Medulla oblongata (tissue), 1 donor: Measurements from ENCODE around the gene LMLN.
A peak's percentile ranks its signal among the peaks of the same experiment; 100 is the strongest.
"Not testable (repeated sequence)": the region's sequence is repeated elsewhere in the genome, so short reads cannot be mapped to it uniquely, and the experiment has no call there.

Experiments used
- DNase-seq: peaks from one replicate; pipeline ENCODE4 v3.0.0-alpha.2; 2015; ENCODE audit errors: extremely low spot score

Gene LMLN

DNA sequence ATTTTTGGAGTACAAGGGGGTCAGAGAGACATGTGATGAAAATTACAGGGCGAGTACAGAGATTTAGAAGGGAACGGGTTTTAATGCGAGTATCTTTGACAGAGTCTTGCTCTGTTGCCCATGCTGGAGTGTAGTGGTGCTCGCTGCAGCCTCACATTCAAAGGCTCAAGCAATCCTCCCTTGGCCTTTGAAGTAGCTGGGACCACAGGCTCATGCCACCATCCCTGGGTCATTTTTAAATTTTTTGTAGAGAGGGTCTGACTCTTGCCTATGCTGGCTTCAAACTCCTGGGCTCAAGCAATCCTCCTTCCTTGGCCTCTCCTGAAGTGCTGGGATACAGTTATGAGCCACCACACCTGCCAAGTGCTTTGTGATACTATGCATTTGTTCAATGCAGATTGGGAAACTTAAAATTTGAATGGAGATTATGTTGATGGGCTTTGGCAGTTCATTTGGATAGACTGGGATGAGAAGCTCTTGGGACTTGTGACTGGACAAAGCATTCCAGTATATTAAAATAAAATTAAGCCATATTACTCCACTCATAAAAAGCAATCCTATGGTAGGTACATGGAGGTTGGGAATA, 4.0 kb upstream of the LMLN start:
- no peak for DNase-seq

DNA sequence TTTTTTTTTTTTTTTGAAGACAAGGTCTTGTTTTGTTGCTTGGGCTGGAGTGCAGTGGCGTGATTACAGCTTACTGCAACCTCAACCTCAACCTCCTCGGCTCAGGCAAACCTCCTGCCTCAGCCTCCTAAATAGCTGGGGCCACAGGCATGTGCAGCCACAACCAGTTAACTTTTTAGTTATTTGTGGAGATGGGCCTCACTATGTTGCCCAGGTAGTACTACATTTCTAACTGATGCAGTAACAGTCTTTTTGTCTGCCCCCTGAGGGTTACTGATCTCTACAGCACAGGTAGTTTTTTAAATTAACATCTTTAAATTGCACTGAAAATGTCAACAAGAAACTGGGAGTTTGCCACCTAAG, 3.4 kb upstream of the LMLN start:
- DNase-seq = no peak

DNA sequence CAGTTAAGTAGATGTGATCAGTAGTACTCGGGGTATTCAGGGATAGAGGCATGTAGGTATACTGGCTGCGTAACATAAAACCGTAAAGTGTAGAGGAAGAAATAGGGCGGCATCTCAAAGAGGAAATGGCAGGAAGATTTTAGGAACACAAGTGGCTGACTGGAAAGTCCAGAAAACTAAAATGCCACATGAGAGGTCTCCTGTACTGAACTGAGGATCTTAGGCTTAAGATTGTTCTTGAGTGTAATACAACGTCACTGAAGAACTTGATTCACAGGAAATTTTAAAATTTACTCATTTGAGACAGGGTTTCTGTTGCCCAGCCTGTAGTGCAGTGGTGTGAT, 2.3 kb upstream of the LMLN start:
- DNase-seq = no peak

DNA sequence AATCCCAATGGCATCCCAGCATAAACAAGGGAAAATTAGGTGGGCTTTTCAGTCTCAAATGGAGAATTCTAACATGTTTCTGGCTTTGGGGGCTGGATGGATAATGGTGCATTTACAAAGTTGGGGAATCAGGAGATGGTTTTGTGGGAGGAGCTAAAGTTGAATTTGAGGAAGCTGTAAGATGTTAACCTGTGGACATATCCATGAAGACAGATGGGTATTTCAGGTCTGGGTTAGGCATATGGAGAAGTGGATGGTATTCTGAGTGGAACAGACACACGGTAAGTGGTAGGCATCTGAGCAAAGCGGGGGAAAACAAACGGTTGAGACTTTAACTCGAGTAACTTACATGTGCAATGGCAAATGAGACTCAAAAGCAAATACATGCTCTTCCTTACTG, 1.7 kb upstream of the LMLN start:
- no peak for DNase-seq

DNA sequence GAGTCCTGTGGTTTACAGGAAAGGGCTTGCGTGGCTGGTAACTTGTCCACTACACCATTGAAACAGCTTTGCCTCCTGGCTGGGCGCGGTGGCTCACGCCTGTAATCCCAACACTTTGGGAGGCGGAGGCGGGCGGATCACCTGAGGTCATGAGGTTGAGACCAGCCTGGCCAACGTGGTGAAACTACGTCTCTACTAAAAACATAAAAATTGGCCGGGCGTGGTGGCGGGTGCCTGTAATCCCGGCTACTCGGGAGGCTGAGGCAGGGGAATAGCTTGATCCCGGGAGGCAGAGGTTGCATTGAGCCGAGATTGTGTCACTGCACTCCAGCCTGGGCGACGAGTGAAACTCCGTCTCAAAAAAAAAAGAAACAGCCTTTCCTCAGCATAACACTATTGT, 1.2 kb upstream of the LMLN start:
- not testable (repeated sequence) for DNase-seq

DNA sequence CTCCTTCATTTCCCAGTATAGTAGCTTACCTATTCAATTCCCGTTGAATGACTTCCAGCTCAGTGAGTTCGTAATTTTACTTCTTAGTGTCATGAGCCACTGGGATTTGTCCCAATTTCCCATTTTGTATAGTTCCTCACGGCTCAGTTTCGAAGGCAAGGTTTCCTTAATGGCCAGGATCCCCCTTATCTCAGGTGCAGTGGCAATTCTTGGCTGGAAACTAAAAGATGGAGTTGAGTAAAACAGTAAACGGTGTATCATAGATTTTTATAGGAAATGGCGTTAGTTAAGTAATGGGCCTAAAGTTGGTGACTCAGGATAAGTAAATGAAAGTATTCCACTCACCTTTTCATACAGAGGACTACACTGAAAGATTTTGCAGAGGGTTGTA, 522 bp upstream of the LMLN start:
- DNase-seq = peak; percentile 33

DNA sequence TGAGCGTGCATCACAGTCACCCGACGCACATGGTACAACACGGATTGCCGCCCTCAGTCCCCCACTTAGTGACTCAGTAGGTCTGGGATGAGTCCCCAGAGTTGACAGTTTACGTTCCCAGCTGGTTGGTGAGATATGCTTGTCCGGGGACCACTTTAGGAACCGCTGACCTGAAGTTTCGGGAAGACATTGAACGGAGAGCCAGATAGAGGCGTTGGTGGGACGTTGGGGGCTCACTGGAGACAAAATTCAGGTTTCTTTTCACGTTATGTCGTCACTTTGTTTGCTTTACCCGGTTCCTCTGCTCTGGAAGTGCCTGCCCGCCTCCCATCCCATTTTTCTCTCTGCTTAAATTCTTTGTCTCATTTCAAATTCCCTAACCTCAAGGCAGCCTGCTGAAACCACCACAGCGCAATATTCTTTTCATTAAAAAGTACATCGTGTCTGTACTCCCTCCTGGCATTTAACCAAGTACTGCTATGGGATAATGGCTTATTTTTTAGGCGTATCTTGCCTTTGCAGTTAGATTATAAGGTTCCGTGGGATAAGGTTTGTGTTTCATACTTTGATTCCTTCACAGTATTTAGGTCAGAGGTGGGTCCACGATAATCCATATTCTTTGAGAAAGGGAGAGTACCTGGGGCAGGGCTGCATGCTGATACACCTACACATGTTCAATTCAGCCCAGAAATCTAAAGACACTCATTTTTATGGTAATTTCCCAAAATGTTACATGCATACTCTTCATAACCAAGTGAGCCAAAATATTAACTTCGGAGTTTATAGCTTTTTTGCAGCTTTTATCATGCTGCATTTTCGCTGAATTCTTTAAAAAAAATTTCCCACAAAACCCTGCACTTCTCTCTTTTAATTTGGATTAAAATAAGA, 921 bp downstream of the LMLN start:
- DNase-seq = no peak

DNA sequence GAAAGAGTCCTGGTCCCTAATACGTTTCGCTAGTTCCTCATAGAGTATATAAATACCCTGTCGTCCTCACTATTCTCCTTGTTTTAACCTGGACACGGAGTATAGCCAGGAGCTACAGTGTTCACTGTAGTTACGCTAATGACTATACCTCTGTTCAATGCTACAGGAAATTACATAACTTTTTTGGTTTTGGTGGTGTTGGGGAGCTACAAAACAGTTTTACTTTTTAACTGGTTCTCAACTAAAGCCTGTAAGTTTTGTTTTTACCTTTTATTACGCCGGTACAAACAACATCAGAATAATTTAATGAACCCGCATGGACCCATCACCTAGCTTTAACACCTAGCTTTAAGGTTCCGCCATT, 1.5 kb downstream of the LMLN start:
- no peak for DNase-seq

DNA sequence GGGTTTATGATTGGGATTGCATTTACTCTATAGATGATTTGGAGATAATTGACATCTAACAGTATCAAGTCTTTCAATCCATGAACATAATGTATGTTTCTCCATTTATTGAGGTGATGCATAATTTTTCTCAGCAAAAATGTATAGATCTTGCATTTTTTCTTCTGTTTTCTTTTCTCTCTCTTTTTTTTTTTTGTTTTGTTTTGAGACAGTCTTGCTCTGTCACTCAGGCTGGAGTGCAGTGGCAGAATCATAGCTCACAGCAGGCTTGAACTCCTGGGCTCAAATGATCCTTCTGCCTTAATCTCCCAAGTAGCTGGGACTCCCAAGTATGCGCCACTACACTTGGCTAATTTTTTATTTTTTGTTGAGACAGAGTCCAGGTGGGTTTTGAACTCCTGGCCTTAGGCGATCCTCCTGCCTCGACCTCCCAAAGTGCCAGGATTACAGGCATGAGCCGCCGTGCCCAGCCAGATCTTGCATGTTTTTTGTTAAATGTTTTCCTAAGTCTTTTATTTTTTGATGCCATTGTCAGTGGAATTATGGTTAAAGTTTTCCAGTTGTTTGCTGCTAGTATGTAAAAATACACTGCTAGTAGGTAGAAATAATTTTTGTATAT, 3.1 kb downstream of the LMLN start:
- no peak for DNase-seq

DNA sequence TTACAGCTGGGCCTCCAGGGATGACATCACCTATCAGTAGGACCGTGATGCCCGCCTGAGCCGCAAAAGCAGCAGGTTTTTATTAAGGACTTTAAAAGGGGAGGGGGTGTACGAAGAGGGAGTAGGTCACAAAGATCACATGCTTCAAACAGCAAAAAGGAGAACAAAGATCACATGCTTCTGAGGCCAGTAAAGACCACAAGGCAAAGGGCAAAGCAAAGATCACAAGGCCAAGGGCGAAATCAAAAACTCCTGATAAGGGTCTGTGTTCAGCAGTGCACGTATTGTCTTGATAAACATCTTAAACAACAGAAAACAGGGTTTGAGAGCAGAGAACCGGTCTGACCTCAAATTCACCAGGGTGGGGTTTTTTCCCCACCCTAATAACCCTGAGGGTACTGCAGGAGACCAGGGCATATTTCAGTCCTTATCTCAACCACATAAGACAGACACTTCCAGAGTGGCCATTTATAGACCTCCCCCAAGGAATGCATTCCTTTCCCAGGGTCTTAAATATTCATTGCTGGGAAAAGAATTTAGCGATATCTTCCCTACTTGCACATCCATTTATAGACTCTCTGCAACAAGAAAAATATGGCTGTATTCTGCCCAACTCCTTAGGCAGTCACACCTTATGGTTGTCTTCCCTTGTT, 7.4 kb downstream of the LMLN start:
- not testable (repeated sequence) for DNase-seq

DNA sequence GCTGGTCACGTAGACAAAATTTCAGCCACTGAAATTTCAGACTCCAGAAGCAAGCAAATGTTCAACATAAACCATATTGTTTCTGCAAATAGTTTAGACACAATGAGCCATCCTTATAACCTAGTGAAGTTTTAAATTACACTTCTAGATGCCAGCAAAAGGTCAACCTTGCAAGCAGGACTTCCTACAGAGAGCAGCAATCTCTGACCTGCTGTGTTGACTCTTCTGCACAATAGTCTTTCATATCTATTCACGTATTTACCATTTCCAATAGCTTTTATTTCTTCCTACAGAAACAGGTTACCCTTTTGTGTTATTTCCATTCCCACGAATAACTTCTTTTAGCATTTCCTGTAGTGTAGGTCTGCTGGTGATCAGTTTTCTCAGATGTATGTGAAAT, 10.6 kb downstream of the LMLN start:
- DNase-seq = no peak

DNA sequence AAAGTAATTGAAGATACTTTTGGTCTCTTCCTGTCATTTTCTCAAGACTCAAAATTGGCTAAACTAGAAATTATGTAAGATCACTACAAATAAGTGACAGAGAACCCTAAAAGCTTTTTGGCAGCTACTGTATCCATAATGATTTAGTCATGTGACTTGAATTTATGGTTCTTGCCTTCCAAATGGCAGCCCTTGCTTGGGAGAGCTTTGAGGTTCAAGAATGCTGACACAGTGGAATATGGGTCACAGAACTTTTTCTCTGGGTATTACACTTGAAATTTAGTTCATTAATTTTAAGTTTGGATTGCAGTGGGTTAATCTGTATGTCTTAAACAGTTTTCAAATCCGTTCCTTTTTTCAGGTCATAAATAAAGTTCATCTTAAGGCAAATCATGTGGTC, 14.0 kb downstream of the LMLN start:
- DNase-seq = no peak

DNA sequence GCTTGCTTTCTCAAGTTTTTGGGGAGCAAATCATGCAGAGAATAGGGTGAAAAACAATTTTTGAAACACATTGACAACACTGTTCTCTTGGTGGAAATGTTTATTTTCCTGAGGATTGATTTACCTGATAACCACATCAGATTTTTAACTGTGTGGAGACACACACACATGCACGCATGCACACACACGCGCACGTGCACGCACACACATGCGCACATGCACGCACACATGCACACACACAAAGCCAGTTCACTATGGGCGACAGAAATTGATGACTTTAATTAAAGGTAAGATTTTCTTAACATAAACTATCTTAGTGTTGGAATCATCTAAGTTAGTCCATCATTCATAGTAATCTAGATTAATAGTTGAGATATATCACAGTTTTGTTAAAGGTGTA, 15.3 kb downstream of the LMLN start:
- no peak for DNase-seq

DNA sequence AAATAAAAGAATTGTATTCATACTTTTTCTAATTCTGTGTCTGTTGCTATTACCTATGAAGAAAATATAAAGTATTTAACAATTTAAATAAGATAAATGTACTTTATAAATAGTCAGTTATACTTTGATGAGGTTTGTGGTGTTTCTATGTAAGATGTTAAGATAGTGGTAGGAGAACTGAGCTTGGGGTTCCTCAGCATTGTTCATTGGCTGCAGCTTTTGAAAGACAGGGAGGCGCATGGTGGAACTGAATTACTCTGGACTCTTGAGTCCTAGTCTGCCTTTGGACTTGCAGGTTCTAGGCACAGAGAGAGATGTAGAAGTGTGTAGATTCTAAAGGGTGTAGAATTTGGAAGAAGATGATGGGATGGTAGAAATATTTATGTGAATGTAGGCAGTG, 23.1 kb downstream of the LMLN start:
- no peak for DNase-seq

DNA sequence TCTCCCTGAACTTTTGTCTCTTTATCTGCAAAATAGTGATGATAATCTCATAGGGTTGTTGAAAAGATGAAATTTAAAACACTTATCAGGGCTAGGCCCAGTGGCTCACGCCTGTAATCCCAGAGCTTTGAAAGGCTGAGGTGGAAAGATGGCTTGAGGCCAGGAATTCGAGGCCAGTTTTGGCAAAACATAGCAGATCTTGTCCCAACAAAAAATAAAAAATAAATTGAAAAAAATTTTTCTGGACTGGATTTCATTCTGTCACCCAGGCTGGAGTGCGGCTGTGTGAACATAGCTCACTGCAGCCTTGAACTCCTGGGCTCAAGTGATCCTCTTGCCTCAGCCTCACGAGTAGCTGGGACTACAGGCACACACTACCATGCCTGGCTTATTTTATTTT, 29.6 kb downstream of the LMLN start:
- no peak for DNase-seq

DNA sequence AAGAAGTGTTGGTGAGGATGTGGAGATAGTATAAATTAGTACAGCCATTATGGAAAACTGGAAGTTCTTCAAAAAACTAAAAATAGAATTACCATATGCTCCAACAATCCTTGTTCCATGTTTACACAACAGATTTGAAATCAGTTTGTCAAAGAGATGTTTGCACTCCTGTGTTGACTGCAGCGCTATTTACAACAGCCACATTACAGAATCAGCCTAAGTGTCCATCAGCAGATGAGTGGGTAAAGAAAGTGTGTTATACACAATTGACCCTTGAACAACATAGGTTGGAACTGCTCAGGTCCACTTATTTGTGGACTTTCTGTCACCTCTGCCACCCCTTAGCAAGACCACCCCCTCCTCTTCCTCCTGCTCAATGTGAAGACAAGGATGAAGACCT, 34.7 kb downstream of the LMLN start:
- no peak for DNase-seq

DNA sequence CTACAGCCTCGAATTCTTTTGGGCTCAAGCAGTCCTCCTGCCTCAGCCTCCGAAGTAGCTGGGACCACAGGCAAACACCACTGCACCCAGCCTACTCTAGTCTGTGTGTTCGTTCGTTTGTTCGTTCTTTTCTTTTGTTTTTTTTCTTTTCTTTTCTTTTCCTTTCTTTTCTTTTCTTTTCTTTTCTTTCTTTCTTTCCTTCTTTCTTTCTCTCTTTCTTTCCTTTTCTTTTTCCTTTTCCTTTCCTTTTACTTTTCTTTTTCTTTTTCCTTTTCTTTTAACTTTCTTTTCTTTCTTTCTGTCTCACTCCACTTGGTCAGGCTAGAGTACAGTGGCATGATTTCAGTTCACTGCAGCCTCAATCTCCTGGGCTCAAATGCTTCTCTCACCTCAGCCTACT, 36.8 kb downstream of the LMLN start:
- no peak for DNase-seq

DNA sequence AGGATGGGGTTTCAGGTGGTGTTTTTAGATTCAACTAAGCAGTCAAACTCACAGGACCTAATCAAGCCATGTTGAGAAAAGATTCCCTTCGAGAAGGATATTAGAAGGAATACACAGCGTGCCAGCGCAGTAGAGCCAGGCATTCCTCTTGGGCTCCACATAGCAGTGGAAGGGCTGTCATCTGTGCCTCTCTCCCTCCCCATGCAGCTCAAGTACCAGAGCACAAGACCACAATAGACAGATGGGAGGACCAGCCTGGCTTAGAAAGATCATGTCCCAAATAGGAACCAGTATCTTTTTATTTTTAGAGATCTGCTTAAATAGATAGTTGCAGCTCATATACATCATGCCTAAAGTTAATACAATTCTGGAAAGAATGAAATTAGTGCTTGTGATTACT, 37.9 kb downstream of the LMLN start:
- no peak for DNase-seq

DNA sequence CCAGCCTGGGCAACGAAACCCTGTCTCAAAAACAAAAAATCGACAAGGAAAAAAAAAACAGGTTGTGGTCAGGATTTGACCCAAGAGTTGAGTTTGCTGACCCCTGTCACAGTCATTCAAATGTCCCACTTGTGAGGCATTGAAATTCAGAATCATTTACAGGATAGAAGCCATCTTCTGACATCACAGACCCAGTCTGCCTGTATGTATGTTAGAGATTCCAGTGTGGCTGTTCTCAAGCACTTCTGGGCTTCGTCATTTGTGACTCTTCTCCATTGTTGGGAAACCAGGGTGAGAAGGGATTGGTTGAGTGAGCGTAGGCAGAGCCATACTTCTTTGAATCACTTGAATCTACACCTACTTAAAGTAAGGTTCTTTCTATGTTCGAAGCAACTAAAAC, 57.1 kb downstream of the LMLN start:
- DNase-seq = no peak

DNA sequence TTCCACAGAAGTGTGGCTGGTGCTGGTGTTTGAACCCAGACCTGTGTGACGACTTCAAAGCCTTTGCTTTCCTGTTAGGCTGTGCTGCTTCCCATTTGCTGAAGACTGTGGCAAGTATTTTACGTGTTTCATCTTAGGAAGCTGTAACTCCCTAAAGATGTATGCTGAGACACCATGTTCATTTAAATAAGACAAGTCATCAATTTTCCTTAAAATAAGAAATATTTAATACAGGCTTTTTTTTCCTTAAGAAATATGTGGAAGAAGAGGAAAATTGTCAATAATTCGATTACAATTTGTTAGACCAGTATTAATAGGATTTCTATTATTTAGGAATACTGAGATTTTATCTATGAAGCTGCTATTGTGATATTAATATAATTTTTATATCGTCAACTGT, 58.4 kb downstream of the LMLN start:
- no peak for DNase-seq

DNA sequence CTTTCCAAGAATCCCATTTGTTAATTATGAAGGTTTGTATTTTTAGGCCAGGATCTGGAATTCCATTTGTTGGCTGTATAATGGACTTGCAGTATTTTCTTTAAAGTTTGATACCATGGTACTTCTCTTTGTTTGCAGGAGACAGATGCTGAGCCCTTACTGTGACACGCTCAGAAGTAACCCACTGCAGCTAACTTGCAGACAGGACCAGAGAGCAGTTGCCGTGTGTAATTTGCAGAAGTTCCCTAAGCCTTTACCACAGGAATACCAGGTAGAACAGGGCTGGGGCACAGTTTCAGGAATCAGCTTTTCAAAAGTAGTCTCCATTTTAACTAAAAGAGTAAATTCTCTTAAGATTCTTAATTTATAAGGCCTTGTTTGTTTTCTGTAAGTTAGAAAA, 59.1 kb downstream of the LMLN start:
- no peak for DNase-seq

DNA sequence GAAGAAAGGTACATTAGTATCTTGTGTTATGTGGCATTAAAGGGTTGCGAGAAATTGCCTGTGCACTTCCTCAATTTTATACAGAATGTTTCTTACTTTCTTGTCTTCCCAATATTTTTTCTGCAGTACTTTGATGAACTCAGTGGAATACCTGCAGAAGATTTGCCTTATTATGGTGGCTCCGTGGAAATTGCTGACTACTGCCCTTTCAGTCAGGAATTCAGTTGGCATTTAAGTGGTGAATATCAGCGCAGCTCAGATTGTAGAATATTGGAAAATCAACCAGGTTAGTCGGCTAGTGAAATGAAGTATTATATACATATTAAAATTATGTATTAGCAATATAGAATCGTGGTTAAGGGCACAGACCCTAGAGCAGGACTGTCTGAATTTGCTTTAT, 61.3 kb downstream of the LMLN start:
- DNase-seq = no peak

DNA sequence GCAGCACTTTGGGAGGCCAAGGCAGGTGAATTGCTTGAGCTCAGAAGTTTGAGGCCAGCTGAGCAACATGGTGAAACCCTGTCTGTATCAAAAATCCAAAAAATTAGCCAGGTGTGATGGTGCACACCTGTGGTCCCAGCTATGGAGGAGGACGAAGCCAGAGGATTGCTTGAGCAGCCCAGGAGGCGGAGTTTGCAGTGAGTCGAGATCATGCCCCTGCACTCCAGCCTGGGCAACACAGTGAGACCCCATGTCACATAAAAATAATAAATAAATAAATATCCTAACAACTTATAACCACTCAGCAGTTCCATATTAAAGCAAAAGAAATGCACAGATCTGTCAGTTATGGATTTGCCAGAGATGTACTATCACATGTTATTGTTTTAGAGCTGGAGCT, 62.6 kb downstream of the LMLN start:
- no peak for DNase-seq
